ENCODE measurements around the gene MFGE8. TPM values are rescaled to one million over a fixed set of nuclear protein-coding genes. Genes with fewer than 3 reads are reported as not detected.

Gene MFGE8
- polyA plus RNA-seq, 1 of the 3 experiments (the other 2 are of a cell fraction) = 247 TPM

- H3K79me2 ChIP-seq (ENCODE audit: insufficient read depth) = no peaks in the 10 kb centered on the region
- H3K9ac ChIP-seq = no peak overlapping the region
- WGBS (ENCODE audit: low lambda C conversion rate) = 33% methylated on average over 1 of the region's 1 CpG
- H4K20me1 ChIP-seq (ENCODE audit: insufficient read depth) = no peaks in the 10 kb centered on the region
- TF ChIP-seq SMC3 (IDR thresholded peaks at IDR 0.05; ENCODE audit: low read depth, low read length) = no peak
- no peak for TF ChIP-seq FOSL2 (IDR thresholded peaks at IDR 0.05; ENCODE audit: borderline replicate concordance, low read depth)
- TF ChIP-seq JUND (IDR thresholded peaks at IDR 0.05) = no peak
- no peak for TF ChIP-seq IRF3 (IDR thresholded peaks at IDR 0.05; ENCODE audit: low read depth, low read length)
- TF ChIP-seq RCOR1 (IDR thresholded peaks at IDR 0.05; ENCODE audit: low read length) = no peak
- TF ChIP-seq EZH2phosphoT487 (IDR thresholded peaks at IDR 0.05; ENCODE audit: borderline replicate concordance, low read depth) = no peak
- TF ChIP-seq POLR2AphosphoS5 (IDR thresholded peaks at IDR 0.05; ENCODE audit: low read depth, low read length) = no peak
- no peak overlapping the region for H3K4me3 ChIP-seq (ENCODE audit: low read depth in 2 of 2, low read length in 1 of 2)
- no peak overlapping the region for H2AFZ ChIP-seq (ENCODE audit: low read depth)
- no peaks in the 10 kb centered on the region for H3K9me3 ChIP-seq
- no peak overlapping the region for H3K27ac ChIP-seq (ENCODE audit: low read depth in 2 of 2, low read length in 1 of 2)
- H3K4me1 ChIP-seq (ENCODE audit: control insufficient read depth in 1 of 2, insufficient read depth in 2 of 2, low read depth in 1 of 2, low read length in 1 of 2) = no peaks in the 10 kb centered on the region
- no peaks in the 10 kb centered on the region for H3K36me3 ChIP-seq (replicated peaks in 1 of 2; ENCODE audit: control insufficient read depth in 1 of 2, insufficient read depth in 2 of 2, low read length in 1 of 2)
- CTCF ChIA-PET = no interaction called here
- no peak for DNase-seq
- H3K9me2 ChIP-seq = no peaks in the 10 kb centered on the region
- no peak overlapping the region for H3K4me2 ChIP-seq
- H3F3A ChIP-seq (replicated peaks; ENCODE audit: insufficient read depth) = no peaks in the 10 kb centered on the region
- no peaks in the 10 kb centered on the region for H3K27me3 ChIP-seq (ENCODE audit: insufficient read depth)
- POLR2A ChIA-PET = no interaction called here
Observed at GRCh38 chr15:88932875-88933330, 19.7 kb upstream of the MFGE8 start.

GRCh38 chr15:88932271-88932874 lies 19.2 kb upstream of the MFGE8 start:
- Histone ChIP-seq H3F3A (replicated peaks; ENCODE audit: insufficient read depth) (no peaks in the 10 kb centered on the region), H2AFZ (ENCODE audit: low read depth) (no peak overlapping the region), H3K4me3 (ENCODE audit: low read depth in 2 of 2, low read length in 1 of 2) (no peak overlapping the region), H3K79me2 (ENCODE audit: insufficient read depth) (no peaks in the 10 kb centered on the region), H3K27ac (ENCODE audit: low read depth in 2 of 2, low read length in 1 of 2) (no peak overlapping the region), H3K27me3 (ENCODE audit: insufficient read depth) (no peaks in the 10 kb centered on the region), H3K9ac (no peak overlapping the region), H3K4me1 (ENCODE audit: control insufficient read depth in 1 of 2, insufficient read depth in 2 of 2, low read depth in 1 of 2, low read length in 1 of 2) (no peaks in the 10 kb centered on the region), H3K9me2 (no peaks in the 10 kb centered on the region), H3K9me3 (no peaks in the 10 kb centered on the region), H3K4me2 (no peak overlapping the region), H4K20me1 (ENCODE audit: insufficient read depth) (no peaks in the 10 kb centered on the region), H3K36me3 (replicated peaks in 1 of 2; ENCODE audit: control insufficient read depth in 1 of 2, insufficient read depth in 2 of 2, low read length in 1 of 2) (no peaks in the 10 kb centered on the region)
- 29% methylated on average over 4 of the region's 4 CpGs for WGBS (ENCODE audit: low lambda C conversion rate)
- DNase-seq = no peak
- CTCF ChIA-PET = no interaction called here
- POLR2A ChIA-PET = no interaction called here
- TF ChIP-seq ELF1 (IDR thresholded peaks at IDR 0.05) (no peak), CTCF (IDR thresholded peaks at IDR 0.05) (no peak), EP300 (IDR thresholded peaks at IDR 0.05; ENCODE audit: borderline replicate concordance in 1 of 2, low read depth in 1 of 2, low read length in 1 of 2) (no peak), ZBTB33 (IDR thresholded peaks at IDR 0.05; ENCODE audit: borderline replicate concordance, low read depth) (no peak), MEF2A (IDR thresholded peaks at IDR 0.05; ENCODE audit: borderline replicate concordance, low read depth) (no peak), POLR2AphosphoS5 (IDR thresholded peaks at IDR 0.05; ENCODE audit: low read depth, low read length) (no peak), TAF1 (IDR thresholded peaks at IDR 0.05; ENCODE audit: borderline replicate concordance, low read depth, low read length) (no peak), MXI1 (IDR thresholded peaks at IDR 0.05; ENCODE audit: low read depth, low read length) (no peak), SMC3 (IDR thresholded peaks at IDR 0.05; ENCODE audit: low read depth, low read length) (no peak), IRF3 (IDR thresholded peaks at IDR 0.05; ENCODE audit: low read depth, low read length) (no peak), MAX (IDR thresholded peaks at IDR 0.05; ENCODE audit: low read depth) (no peak), TCF12 (IDR thresholded peaks at IDR 0.05) (no peak), CHD2 (IDR thresholded peaks at IDR 0.05; ENCODE audit: low read length, partially characterized antibody) (no peak), USF2 (IDR thresholded peaks at IDR 0.05; ENCODE audit: borderline replicate concordance, low read depth, low read length) (no peak), RAD21 (IDR thresholded peaks at IDR 0.05; ENCODE audit: low read length) (no peak), GABPA (IDR thresholded peaks at IDR 0.05; ENCODE audit: low read depth) (no peak), FOXJ3 (CRISPR knock-in tag; IDR thresholded peaks at IDR 0.05) (no peak), RCOR1 (IDR thresholded peaks at IDR 0.05; ENCODE audit: low read length) (no peak)

Data from SK-N-SH (cell line).